Measurements from ENCODE around the gene AGAP3. TPM values are rescaled to one million over a fixed set of nuclear protein-coding genes. Genes with fewer than 3 reads are reported as not detected.
"Not testable (repeated sequence)": the region's sequence is repeated elsewhere in the genome, so short reads cannot be mapped to it uniquely, and the experiment has no call there.

The AGAP3 gene
- total and polyA plus RNA-seq, 2 donors (not counting 1 experiment from before 2014, with no cell fraction given): 21.1 to 22.3 TPM

- Mint-ChIP-seq H3K9me3 (ENCODE audit: insufficient read depth) (no peaks in the 10 kb centered on the region), H3K4me1 (no peaks in the 10 kb centered on the region), H3K27me3 (no peaks in the 10 kb centered on the region), H3K27ac (no peak overlapping the region), H3K4me3 (no peak overlapping the region)
- Histone ChIP-seq H3K36me3 (replicated peaks in 1 of 2; ENCODE audit: control extremely low read depth in 1 of 2, control insufficient read depth in 1 of 2, extremely low read depth in 1 of 2, insufficient read depth in 2 of 2, low read length in 1 of 2) (peaks cover 0 to 7% of the 10 kb centered on the region in 2 experiments), H3K27me3 (replicated peaks in 1 of 4; ENCODE audit: control extremely low read depth in 1 of 4, control insufficient read depth in 3 of 4, insufficient read depth in 4 of 4, low read length in 3 of 4) (no peaks in the 10 kb centered on the region), H3K9ac (ENCODE audit: low read length) (no peak overlapping the region), H3K9me3 (ENCODE audit: control extremely low read depth in 1 of 3, control insufficient read depth in 2 of 3, insufficient read depth in 1 of 3, low read length in 2 of 3) (no peaks in the 10 kb centered on the region), H2AFZ (ENCODE audit: insufficient read depth, low read depth, low read length, poor library complexity, severe bottlenecking) (no peak overlapping the region), H3K4me1 (ENCODE audit: control insufficient read depth in 2 of 2, insufficient read depth in 2 of 2, low read length in 2 of 2) (no peaks in the 10 kb centered on the region), H3K79me2 (ENCODE audit: control insufficient read depth, insufficient read depth, low read length) (no peaks in the 10 kb centered on the region), H3K27ac (ENCODE audit: low read length in 2 of 2) (no peak overlapping the region), H4K20me1 (ENCODE audit: control insufficient read depth, insufficient read depth, low read length, poor library complexity, severe bottlenecking) (no peaks in the 10 kb centered on the region), H3K4me3 (ENCODE audit: control extremely low read depth in 1 of 5, extremely low read depth in 1 of 5, insufficient read depth in 1 of 5, low read depth in 2 of 5, low read length in 4 of 5) (no peak overlapping the region), H3K4me2 (replicated peaks; ENCODE audit: low read depth, low read length, poor library complexity, severe bottlenecking) (no peak overlapping the region)
- intact Hi-C loops (cut with micrococcal nuclease): no loop called here
- ATAC-seq (ENCODE audit: low read depth) (no peak), DNase-seq (no peak)
- ChIA-PET POLR2A (no interaction called here), CTCF (no interaction called here)
- TF ChIP-seq EZH2 (IDR thresholded peaks at IDR 0.05; ENCODE audit: borderline replicate concordance, insufficient read depth, low read depth, low read length, poor library complexity, severe bottlenecking) (no peak), CTCF (IDR thresholded peaks at IDR 0.05) (no peak)
- 95% methylated on average over 30 of the region's 30 CpGs for WGBS (ENCODE audit: insufficient coverage)
These were observed 45.5 kb upstream of the AGAP3 start for GRCh38 chr7:151040616-151041375.

DNA sequence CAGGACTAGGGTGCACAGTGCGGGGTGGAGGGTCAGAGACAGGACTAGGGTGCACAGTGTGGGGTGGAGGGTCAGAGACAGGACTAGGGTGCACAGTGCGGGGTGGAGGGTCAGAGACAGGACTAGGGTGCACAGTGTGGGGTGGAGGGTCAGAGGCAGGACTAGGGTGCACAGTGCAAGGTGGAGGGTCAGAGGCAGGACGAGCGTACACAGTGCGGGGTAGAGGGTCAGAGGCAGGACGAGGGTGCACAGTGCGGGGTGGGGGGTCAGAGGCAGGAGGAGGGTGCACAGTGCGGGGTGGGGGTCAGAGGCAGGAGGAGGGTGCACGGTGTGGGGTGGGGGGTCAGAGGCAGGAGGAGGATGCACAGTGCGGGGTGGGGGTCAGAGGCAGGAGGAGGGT, 42.8 kb upstream of the AGAP3 start:
- H3K4me1 Mint-ChIP-seq; CTCF ChIA-PET; H3K4me2 ChIP-seq (replicated peaks; ENCODE audit: low read depth, low read length, poor library complexity, severe bottlenecking): not testable (repeated sequence)

More for the DNA sequence above, 42.8 kb upstream of the AGAP3 start:
- H3K27ac ChIP-seq (ENCODE audit: low read length in 2 of 2); POLR2A ChIA-PET; ATAC-seq (ENCODE audit: low read depth); DNase-seq; H3K9me3 ChIP-seq (ENCODE audit: control extremely low read depth in 1 of 3, control insufficient read depth in 2 of 3, insufficient read depth in 1 of 3, low read length in 2 of 3); H3K9me3 Mint-ChIP-seq (ENCODE audit: insufficient read depth); H3K36me3 ChIP-seq (replicated peaks in 1 of 2; ENCODE audit: control extremely low read depth in 1 of 2, control insufficient read depth in 1 of 2, extremely low read depth in 1 of 2, insufficient read depth in 2 of 2, low read length in 1 of 2); H3K27me3 Mint-ChIP-seq; H4K20me1 ChIP-seq (ENCODE audit: control insufficient read depth, insufficient read depth, low read length, poor library complexity, severe bottlenecking); intact Hi-C loops (cut with micrococcal nuclease); H3K79me2 ChIP-seq (ENCODE audit: control insufficient read depth, insufficient read depth, low read length); H3K4me3 ChIP-seq (ENCODE audit: control extremely low read depth in 1 of 5, extremely low read depth in 1 of 5, insufficient read depth in 1 of 5, low read depth in 2 of 5, low read length in 4 of 5); H3K9ac ChIP-seq (ENCODE audit: low read length); H3K27ac Mint-ChIP-seq; H3K27me3 ChIP-seq (replicated peaks in 1 of 4; ENCODE audit: control extremely low read depth in 1 of 4, control insufficient read depth in 3 of 4, insufficient read depth in 4 of 4, low read length in 3 of 4); H3K4me1 ChIP-seq (ENCODE audit: control insufficient read depth in 2 of 2, insufficient read depth in 2 of 2, low read length in 2 of 2); H3K4me3 Mint-ChIP-seq; H2AFZ ChIP-seq (ENCODE audit: insufficient read depth, low read depth, low read length, poor library complexity, severe bottlenecking): not testable (repeated sequence)
- WGBS (ENCODE audit: insufficient coverage): 90% methylated on average over 10 of the region's 10 CpGs
